Upper lobe of left lung (tissue), 6 donors: Measurements from ENCODE around the gene C1QTNF6. TPM values are rescaled to one million over a fixed set of nuclear protein-coding genes. Genes with fewer than 3 reads are reported as not detected.

ENCODE experiments used
- ATAC-seq, 2 donors: fragments of 200-7000 bp; cut with Tn5 transposase; one replicate each; pipeline ENCODE4 v1.9.1; 2022; ENCODE audit warnings: mild to moderate bottlenecking in 2 of 2, moderate library complexity in 2 of 2; ENCODE audit not compliant: low FRiP score in 2 of 2
- DNase-seq, 2 donors: peaks; one replicate each; pipeline ENCODE4 v3.0.0-alpha.2; 2019 to 2020
- H3K27ac ChIP-seq, 4 donors: fragments of 200-600 bp; sonication (generic); one replicate each; pipeline ENCODE4 v1.5.1; 2016 to 2019
- H3K27me3 ChIP-seq, 4 donors: fragments of 200-600 bp; sonication (generic); one replicate each; pipeline ENCODE4 v1.5.1; 2017 to 2019
- H3K36me3 ChIP-seq, 4 donors: fragments of 200-600 bp; sonication (generic); one replicate each; pipeline ENCODE4 v1.5.1; 2016 to 2019
- H3K4me1 ChIP-seq, 4 donors: fragments of 200-600 bp; sonication (generic); one replicate each; pipeline ENCODE4 v1.5.1; 2018 to 2019
- H3K4me3 ChIP-seq, 4 donors: fragments of 200-600 bp; sonication (generic); one replicate each; pipeline ENCODE4 v1.5.1; 2017 to 2019; ENCODE audit warnings: mild to moderate bottlenecking in 2 of 4, moderate library complexity in 1 of 4
- H3K9me3 ChIP-seq, 4 donors: fragments of 200-600 bp; sonication (generic); one replicate each; pipeline ENCODE4 v1.5.1; 2018 to 2019
- CTCF ChIP-seq, 6 experiments: fragments of 450-650 bp in 4 of 6; fragments of 200-600 bp in 2 of 6; sonication (generic) in 2 of 6; IDR thresholded peaks; one replicate each; pipeline ENCODE4 v1.5.1; 2016 to 2019; ENCODE audit warnings: antibody characterized with exemption in 6 of 6
- EP300 ChIP-seq, 4 donors: sonication (generic); formaldehyde crosslinking; IDR thresholded peaks; one replicate each; pipeline ENCODE4 v1.5.1; 2017; ENCODE audit warnings: antibody characterized with exemption in 4 of 4, control low read depth in 2 of 4
- POLR2A ChIP-seq, 4 donors: fragments of 450-650 bp; IDR thresholded peaks; one replicate each; pipeline ENCODE4 v1.5.1; 2016 to 2017; ENCODE audit warnings: antibody characterized with exemption in 4 of 4, mild to moderate bottlenecking in 2 of 4
- POLR2AphosphoS5 ChIP-seq, 2 donors: sonication (generic); formaldehyde crosslinking; IDR thresholded peaks; one replicate each; pipeline ENCODE4 v1.5.1; 2017; ENCODE audit warnings: antibody characterized with exemption in 2 of 2
- WGBS, 2 donors: methylation state at CpG; one replicate each; pipeline ENCODE4 v1.1.5; 2017 to 2018; 5-methylcytosine and 5-hydroxymethylcytosine counted together
- total RNA-seq, 6 donors: library from RNA; depleted of rRNA in 4 of 6; stranded (reverse); fragments of >200 nt in 4 of 6; gene quantifications; one replicate each; pipeline versions ENCODE4 v1.1.0 to v1.2.1, GENCODE V29; 2016 to 2021
- donor health status: DM: no; HTN: no; CAD: no; lungs with moderate emphysema.
- donor health status: DM: no; HTN: yes; CAD: no; lungs with severe emphysema.

C1QTNF6 gene
- total RNA-seq, 6 donors from 2014 or later: 2.1 to 8.4 (median 4.7) TPM

GRCh38 chr22:37218771-37219411 lies 30.8 kb upstream of the C1QTNF6 start:
- Histone ChIP-seq H3K27me3 (no peaks in the 10 kb centered on the region), H3K4me3 (no peak overlapping the region), H3K9me3 (no peaks in the 10 kb centered on the region), H3K4me1 (no peaks in the 10 kb centered on the region), H3K36me3 (no peaks in the 10 kb centered on the region), H3K27ac (peak overlapping the region in 1 of 4 donors; percentile 30)
- whole genome bisulfite sequencing, 2 donors: 37 to 38% methylated on average over 7 of the region's 7 CpGs
- DNase-seq: no peak
- TF ChIP-seq CTCF (IDR thresholded peaks at IDR 0.05) (no peak), POLR2A (IDR thresholded peaks at IDR 0.05) (no peak), EP300 (IDR thresholded peaks at IDR 0.05) (no peak), POLR2AphosphoS5 (IDR thresholded peaks at IDR 0.05) (no peak)
- no peak for ATAC-seq

GRCh38 chr22:37218399-37218770 lies 30.3 kb upstream of the C1QTNF6 start:
- Histone ChIP-seq H3K36me3 (no peaks in the 10 kb centered on the region), H3K4me3 (no peak overlapping the region), H3K9me3 (no peaks in the 10 kb centered on the region), H3K27ac (no peak overlapping the region), H3K4me1 (no peaks in the 10 kb centered on the region), H3K27me3 (no peaks in the 10 kb centered on the region)
- ATAC-seq (no peak), DNase-seq (no peak)
- no peak for TF ChIP-seq POLR2A (IDR thresholded peaks at IDR 0.05)
- TF ChIP-seq POLR2AphosphoS5 (IDR thresholded peaks at IDR 0.05): no peak
- TF ChIP-seq CTCF (IDR thresholded peaks at IDR 0.05): no peak
- TF ChIP-seq EP300 (IDR thresholded peaks at IDR 0.05): no peak
- WGBS, 2 donors: 84 to 87% methylated on average over 5 to 6 of the region's 6 CpGs

- DNase-seq (no peak), ATAC-seq (no peak)
- H3K4me3 ChIP-seq: no peak overlapping the region
- WGBS, 2 donors: 75 to 81% methylated on average over 9 of the region's 9 CpGs
- H3K4me1 ChIP-seq: no peaks in the 10 kb centered on the region
- no peaks in the 10 kb centered on the region for H3K9me3 ChIP-seq
- TF ChIP-seq POLR2AphosphoS5 (IDR thresholded peaks at IDR 0.05): no peak
- TF ChIP-seq EP300 (IDR thresholded peaks at IDR 0.05): no peak
- TF ChIP-seq CTCF (IDR thresholded peaks at IDR 0.05): no peak
- TF ChIP-seq POLR2A (IDR thresholded peaks at IDR 0.05): no peak
- H3K27ac ChIP-seq: no peak overlapping the region
- H3K36me3 ChIP-seq: no peaks in the 10 kb centered on the region
- H3K27me3 ChIP-seq: no peaks in the 10 kb centered on the region
Observed at GRCh38 chr22:37215890-37216289, 27.8 kb upstream of the C1QTNF6 start.

GRCh38 chr22:37214731-37215030 lies 26.6 kb upstream of the C1QTNF6 start:
- H3K36me3 ChIP-seq: no peaks in the 10 kb centered on the region
- no peak overlapping the region for H3K27ac ChIP-seq
- TF ChIP-seq CTCF (IDR thresholded peaks at IDR 0.05): no peak
- no peak for TF ChIP-seq POLR2AphosphoS5 (IDR thresholded peaks at IDR 0.05)
- TF ChIP-seq EP300 (IDR thresholded peaks at IDR 0.05): no peak
- no peak for TF ChIP-seq POLR2A (IDR thresholded peaks at IDR 0.05)
- no peaks in the 10 kb centered on the region for H3K9me3 ChIP-seq
- ATAC-seq: no peak
- H3K4me3 ChIP-seq: no peak overlapping the region
- H3K27me3 ChIP-seq: no peaks in the 10 kb centered on the region
- no peak for DNase-seq
- H3K4me1 ChIP-seq: no peaks in the 10 kb centered on the region
- WGBS, 2 donors: 79 to 80% methylated on average over 13 of the region's 13 CpGs
